Activated T-cell treated with anti-CD3 and anti-CD28 coated beads, Interleukin-2, amount 50 U/mL, for 24 hours (primary cell): ENCODE data around the gene ULK4.
"Not testable (repeated sequence)": the region's sequence is repeated elsewhere in the genome, so short reads cannot be mapped to it uniquely, and the experiment has no call there.

Experiments used
- DNase-seq: peaks from one replicate; pipeline ENCODE4 v3.0.0-alpha.2; 2020
- H3K27ac Mint-ChIP-seq: 2 replicates; pipeline ENCODE4 v1.8.0; 2020; ENCODE audit warnings: mild to moderate bottlenecking, mixed read lengths
- H3K27me3 Mint-ChIP-seq: 2 replicates; pipeline ENCODE4 v1.8.0; 2020; ENCODE audit warnings: mixed read lengths
- H3K36me3 Mint-ChIP-seq: 2 replicates; pipeline ENCODE4 v1.8.0; 2020; ENCODE audit warnings: low read depth, mixed read lengths
- H3K4me1 Mint-ChIP-seq: 2 replicates; pipeline ENCODE4 v1.8.0; 2020; ENCODE audit warnings: low read depth, mixed read lengths
- H3K4me3 Mint-ChIP-seq: 2 replicates; pipeline ENCODE4 v1.8.0; 2020; ENCODE audit warnings: mild to moderate bottlenecking, moderate library complexity, mixed read lengths
- H3K9me3 Mint-ChIP-seq: 2 replicates; pipeline ENCODE4 v1.8.0; 2020; ENCODE audit warnings: mixed read lengths

ULK4 gene

GRCh38 chr3:41977401-41977800 lies 15.5 kb upstream of the ULK4 start:
- not testable (repeated sequence) for H3K27ac Mint-ChIP-seq, H3K4me1 Mint-ChIP-seq, DNase-seq, H3K36me3 Mint-ChIP-seq, H3K9me3 Mint-ChIP-seq, H3K27me3 Mint-ChIP-seq, H3K4me3 Mint-ChIP-seq

- H3K36me3 Mint-ChIP-seq, result no peaks in the 10 kb centered on the region
- no peaks in the 10 kb centered on the region for H3K27me3 Mint-ChIP-seq
- no peak overlapping the region for H3K4me3 Mint-ChIP-seq
- H3K27ac Mint-ChIP-seq, result no peak overlapping the region
- no peaks in the 10 kb centered on the region for H3K4me1 Mint-ChIP-seq
- no peak for DNase-seq
- no peaks in the 10 kb centered on the region for H3K9me3 Mint-ChIP-seq
These were observed 13.7 kb upstream of the ULK4 start for GRCh38 chr3:41975416-41976103.

- H3K4me3 Mint-ChIP-seq, result no peak overlapping the region
- no peaks in the 10 kb centered on the region for H3K36me3 Mint-ChIP-seq
- H3K9me3 Mint-ChIP-seq, result no peaks in the 10 kb centered on the region
- no peaks in the 10 kb centered on the region for H3K4me1 Mint-ChIP-seq
- no peaks in the 10 kb centered on the region for H3K27me3 Mint-ChIP-seq
- no peak for DNase-seq
- H3K27ac Mint-ChIP-seq, result no peak overlapping the region
These were observed 12.3 kb upstream of the ULK4 start for GRCh38 chr3:41974223-41974622.

- no peak overlapping the region for H3K27ac Mint-ChIP-seq
- H3K9me3 Mint-ChIP-seq, result no peaks in the 10 kb centered on the region
- DNase-seq, result no peak
- no peaks in the 10 kb centered on the region for H3K4me1 Mint-ChIP-seq
- no peak overlapping the region for H3K4me3 Mint-ChIP-seq
- H3K27me3 Mint-ChIP-seq, result no peaks in the 10 kb centered on the region
- no peaks in the 10 kb centered on the region for H3K36me3 Mint-ChIP-seq
These were observed 10.9 kb upstream of the ULK4 start for GRCh38 chr3:41972802-41973201.

GRCh38 chr3:41966206-41966605 lies 4.3 kb upstream of the ULK4 start:
- Mint-ChIP-seq H3K36me3 (peaks cover 7% of the 10 kb centered on the region), H3K9me3 (no peaks in the 10 kb centered on the region), H3K4me1 (peaks cover 9% of the 10 kb centered on the region), H3K4me3 (no peak overlapping the region), H3K27ac (no peak overlapping the region), H3K27me3 (no peaks in the 10 kb centered on the region)
- no peak for DNase-seq

GRCh38 chr3:41963823-41964222 lies 1.9 kb upstream of the ULK4 start:
- Mint-ChIP-seq H3K27me3 (no peaks in the 10 kb centered on the region), H3K27ac (no peak overlapping the region), H3K9me3 (no peaks in the 10 kb centered on the region), H3K36me3 (peaks cover 12% of the 10 kb centered on the region), H3K4me3 (no peak overlapping the region), H3K4me1 (peaks cover 22% of the 10 kb centered on the region)
- no peak for DNase-seq

GRCh38 chr3:41960826-41961750 lies 815 bp downstream of the ULK4 start:
- peaks cover 24% of the 10 kb centered on the region for H3K4me1 Mint-ChIP-seq
- peak overlapping the region; percentile 97 for H3K27ac Mint-ChIP-seq
- no peaks in the 10 kb centered on the region for H3K9me3 Mint-ChIP-seq
- H3K4me3 Mint-ChIP-seq, result peak overlapping the region; percentile 99
- no peaks in the 10 kb centered on the region for H3K27me3 Mint-ChIP-seq
- peak; percentile 72 for DNase-seq
- peaks cover 12% of the 10 kb centered on the region for H3K36me3 Mint-ChIP-seq

GRCh38 chr3:41956574-41956973 lies 5.3 kb downstream of the ULK4 start:
- DNase-seq, result no peak
- no peak overlapping the region for H3K27ac Mint-ChIP-seq
- no peaks in the 10 kb centered on the region for H3K9me3 Mint-ChIP-seq
- H3K27me3 Mint-ChIP-seq, result no peaks in the 10 kb centered on the region
- H3K36me3 Mint-ChIP-seq, result peaks cover 24% of the 10 kb centered on the region
- H3K4me1 Mint-ChIP-seq, result peaks cover 15% of the 10 kb centered on the region
- no peak overlapping the region for H3K4me3 Mint-ChIP-seq

GRCh38 chr3:41955192-41955591 lies 6.7 kb downstream of the ULK4 start:
- no peak overlapping the region for H3K27ac Mint-ChIP-seq
- no peak for DNase-seq
- H3K36me3 Mint-ChIP-seq, result peaks cover 22% of the 10 kb centered on the region
- no peak overlapping the region for H3K4me3 Mint-ChIP-seq
- no peaks in the 10 kb centered on the region for H3K9me3 Mint-ChIP-seq
- peaks cover 6% of the 10 kb centered on the region for H3K4me1 Mint-ChIP-seq
- H3K27me3 Mint-ChIP-seq, result no peaks in the 10 kb centered on the region

- no peaks in the 10 kb centered on the region for H3K27me3 Mint-ChIP-seq
- no peak overlapping the region for H3K27ac Mint-ChIP-seq
- H3K4me1 Mint-ChIP-seq, result no peaks in the 10 kb centered on the region
- no peak overlapping the region for H3K4me3 Mint-ChIP-seq
- peaks cover 18% of the 10 kb centered on the region for H3K36me3 Mint-ChIP-seq
- no peak for DNase-seq
- no peaks in the 10 kb centered on the region for H3K9me3 Mint-ChIP-seq
These were observed 18.5 kb downstream of the ULK4 start for GRCh38 chr3:41943311-41943843.

- no peak overlapping the region for H3K4me3 Mint-ChIP-seq
- DNase-seq, result no peak
- no peaks in the 10 kb centered on the region for H3K4me1 Mint-ChIP-seq
- H3K27ac Mint-ChIP-seq, result no peak overlapping the region
- H3K36me3 Mint-ChIP-seq, result peaks cover 15% of the 10 kb centered on the region
- peaks cover 2% of the 10 kb centered on the region for H3K9me3 Mint-ChIP-seq
- no peaks in the 10 kb centered on the region for H3K27me3 Mint-ChIP-seq
These were observed 21.5 kb downstream of the ULK4 start for GRCh38 chr3:41940393-41940792.

- H3K4me1 Mint-ChIP-seq, result no peaks in the 10 kb centered on the region
- H3K27me3 Mint-ChIP-seq, result no peaks in the 10 kb centered on the region
- DNase-seq, result no peak
- H3K9me3 Mint-ChIP-seq, result peaks cover 2% of the 10 kb centered on the region
- H3K4me3 Mint-ChIP-seq, result no peak overlapping the region
- H3K27ac Mint-ChIP-seq, result no peak overlapping the region
- H3K36me3 Mint-ChIP-seq, result peaks cover 24% of the 10 kb centered on the region
These were observed 25.5 kb downstream of the ULK4 start for GRCh38 chr3:41936384-41936783.

GRCh38 chr3:41933154-41933676 lies 28.7 kb downstream of the ULK4 start:
- H3K27me3 Mint-ChIP-seq, result no peaks in the 10 kb centered on the region
- no peak overlapping the region for H3K4me3 Mint-ChIP-seq
- H3K4me1 Mint-ChIP-seq, result no peaks in the 10 kb centered on the region
- H3K36me3 Mint-ChIP-seq, result peaks cover 52% of the 10 kb centered on the region
- H3K9me3 Mint-ChIP-seq, result peaks cover 2% of the 10 kb centered on the region
- no peak for DNase-seq
- no peak overlapping the region for H3K27ac Mint-ChIP-seq

- H3K4me3 Mint-ChIP-seq, result no peak overlapping the region
- H3K27me3 Mint-ChIP-seq, result no peaks in the 10 kb centered on the region
- peaks cover 2% of the 10 kb centered on the region for H3K4me1 Mint-ChIP-seq
- H3K9me3 Mint-ChIP-seq, result peaks cover 2% of the 10 kb centered on the region
- H3K27ac Mint-ChIP-seq, result no peak overlapping the region
- H3K36me3 Mint-ChIP-seq, result peaks cover 55% of the 10 kb centered on the region
- no peak for DNase-seq
These were observed 29.4 kb downstream of the ULK4 start for GRCh38 chr3:41932464-41932863.
